Measurements from ENCODE around the gene SPPL3. TPM values are rescaled to one million over a fixed set of nuclear protein-coding genes. Genes with fewer than 3 reads are reported as not detected.

SPPL3 gene
- total and polyA plus RNA-seq, 2 experiments from 2014 or later, result 20.0 to 67.3 TPM

- Histone ChIP-seq H4K20me1 (ENCODE audit: insufficient read depth, poor library complexity, severe bottlenecking) (peaks cover 52% of the 10 kb centered on the region), H3K79me2 (peaks cover 96% of the 10 kb centered on the region), H2AFZ (no peak overlapping the region), H3K4me3 (no peak overlapping the region), H3K4me2 (no peak overlapping the region), H3K9me2 (replicated peaks; ENCODE audit: insufficient read depth) (no peaks in the 10 kb centered on the region), H3K27me3 (no peaks in the 10 kb centered on the region), H3K9me3 (ENCODE audit: low read depth) (no peaks in the 10 kb centered on the region), H3K36me3 (replicated peaks; ENCODE audit: insufficient read depth, low read depth) (no peaks in the 10 kb centered on the region), H3K4me1 (ENCODE audit: insufficient read depth) (peaks cover 18% of the 10 kb centered on the region), H3K27ac (no peak overlapping the region)
- no peak for TF ChIP-seq EZH2 (IDR thresholded peaks at IDR 0.05; ENCODE audit: borderline replicate concordance)
- no peak for TF ChIP-seq CTCF (IDR thresholded peaks at IDR 0.05; ENCODE audit: poor library complexity)
- TF ChIP-seq EZH2phosphoT487 (IDR thresholded peaks at IDR 0.05; ENCODE audit: low read depth, severe bottlenecking, unreplicated experiment), result no peak
- no peak for DNase-seq (ENCODE audit: low spot score)
- 68% methylated on average over 2 of the region's 2 CpGs for WGBS (ENCODE audit: low lambda C conversion rate, missing lambda C conversion rate)
Observed at GRCh38 chr12:120816363-120816762, 87.8 kb downstream of the SPPL3 start.

GRCh38 chr12:120814903-120815429 is 89.2 kb downstream of the SPPL3 start:
- Histone ChIP-seq H3K9me3 (ENCODE audit: low read depth) (no peaks in the 10 kb centered on the region), H4K20me1 (ENCODE audit: insufficient read depth, poor library complexity, severe bottlenecking) (peaks cover 42% of the 10 kb centered on the region), H3K4me3 (no peak overlapping the region), H3K36me3 (replicated peaks; ENCODE audit: insufficient read depth, low read depth) (no peaks in the 10 kb centered on the region), H3K9me2 (replicated peaks; ENCODE audit: insufficient read depth) (no peaks in the 10 kb centered on the region), H3K4me1 (ENCODE audit: insufficient read depth) (peaks cover 18% of the 10 kb centered on the region), H2AFZ (no peak overlapping the region), H3K27me3 (no peaks in the 10 kb centered on the region), H3K4me2 (no peak overlapping the region), H3K27ac (no peak overlapping the region), H3K79me2 (peaks cover 96% of the 10 kb centered on the region)
- TF ChIP-seq EZH2 (IDR thresholded peaks at IDR 0.05; ENCODE audit: borderline replicate concordance) (no peak), CTCF (IDR thresholded peaks at IDR 0.05; ENCODE audit: poor library complexity) (no peak), EZH2phosphoT487 (IDR thresholded peaks at IDR 0.05; ENCODE audit: low read depth, severe bottlenecking, unreplicated experiment) (no peak)
- no peak for DNase-seq (ENCODE audit: low spot score)
- WGBS (ENCODE audit: low lambda C conversion rate, missing lambda C conversion rate), result 63% methylated on average over 1 of the region's 1 CpG

GRCh38 chr12:120814203-120814902 is 89.8 kb downstream of the SPPL3 start:
- H3K4me1 ChIP-seq (ENCODE audit: insufficient read depth), result peaks cover 13% of the 10 kb centered on the region
- peaks cover 36% of the 10 kb centered on the region for H4K20me1 ChIP-seq (ENCODE audit: insufficient read depth, poor library complexity, severe bottlenecking)
- peaks cover 96% of the 10 kb centered on the region for H3K79me2 ChIP-seq
- TF ChIP-seq EZH2 (IDR thresholded peaks at IDR 0.05; ENCODE audit: borderline replicate concordance), result no peak
- no peak for TF ChIP-seq CTCF (IDR thresholded peaks at IDR 0.05; ENCODE audit: poor library complexity)
- TF ChIP-seq EZH2phosphoT487 (IDR thresholded peaks at IDR 0.05; ENCODE audit: low read depth, severe bottlenecking, unreplicated experiment), result no peak
- no peak overlapping the region for H2AFZ ChIP-seq
- no peak overlapping the region for H3K4me2 ChIP-seq
- H3K9me2 ChIP-seq (replicated peaks; ENCODE audit: insufficient read depth), result no peaks in the 10 kb centered on the region
- H3K36me3 ChIP-seq (replicated peaks; ENCODE audit: insufficient read depth, low read depth), result no peaks in the 10 kb centered on the region
- no peaks in the 10 kb centered on the region for H3K27me3 ChIP-seq
- WGBS (ENCODE audit: low lambda C conversion rate, missing lambda C conversion rate), result 95% methylated on average over 2 of the region's 2 CpGs
- DNase-seq (ENCODE audit: low spot score), result no peak
- H3K27ac ChIP-seq, result no peak overlapping the region
- no peaks in the 10 kb centered on the region for H3K9me3 ChIP-seq (ENCODE audit: low read depth)
- no peak overlapping the region for H3K4me3 ChIP-seq

Measured in hepatocyte (in vitro differentiated cells).